Heart left ventricle (tissue), 16 donors: ENCODE data around the gene SMCO4. TPM values are rescaled to one million over a fixed set of nuclear protein-coding genes. Genes with fewer than 3 reads are reported as not detected.

ENCODE experiments used
- ATAC-seq, 4 donors: fragments of 200-7000 bp; cut with Tn5 transposase; one replicate each; pipeline ENCODE4 v1.9.1; 2020 to 2022; ENCODE audit warnings: moderate library complexity in 4 of 4, mild to moderate bottlenecking in 3 of 4, moderate number of reproducible peaks in 1 of 4
- DNase-seq, 5 donors: peaks; one replicate each; pipeline ENCODE4 v3.0.0-alpha.2; 2020
- H3K27ac ChIP-seq, 12 donors: fragments of 200-600 bp; sonication (generic) in 4 of 12; one replicate each; pipeline versions ENCODE4 v1.5.0 to v1.8.0; 2016 to 2022; ENCODE audit warnings: mild to moderate bottlenecking in 2 of 12
- H3K27me3 ChIP-seq, 9 donors: fragments of 200-600 bp; sonication (generic) in 2 of 9; one replicate each; pipeline versions ENCODE4 v1.5.1 to v1.8.0; 2016 to 2022; ENCODE audit warnings: mild to moderate bottlenecking in 3 of 9
- H3K36me3 ChIP-seq, 9 donors: fragments of 200-600 bp; sonication (generic) in 2 of 9; one replicate each; pipeline versions ENCODE4 v1.5.0 to v1.8.0; 2018 to 2022; ENCODE audit warnings: mild to moderate bottlenecking in 2 of 9
- H3K4me1 ChIP-seq, 12 donors: fragments of 200-600 bp; sonication (generic) in 4 of 12; one replicate each; pipeline versions ENCODE4 v1.5.0 to v1.8.0; 2016 to 2022; ENCODE audit warnings: mild to moderate bottlenecking in 3 of 12
- H3K4me3 ChIP-seq, 12 donors: fragments of 200-600 bp; sonication (generic) in 4 of 12; one replicate each; pipeline versions ENCODE4 v1.5.0 to v1.8.0; 2017 to 2022; ENCODE audit warnings: mild to moderate bottlenecking in 9 of 12, moderate library complexity in 4 of 12
- H3K9me3 ChIP-seq, 12 donors: fragments of 200-600 bp; sonication (generic) in 4 of 12; one replicate each; pipeline versions ENCODE4 v1.5.0 to v1.8.0; 2016 to 2022; ENCODE audit warnings: mild to moderate bottlenecking in 1 of 12
- POLR2A ChIP-seq, 2 donors: fragments of 450-650 bp; IDR thresholded peaks; one replicate each; pipeline ENCODE4 v1.6.1; 2017; ENCODE audit warnings: antibody characterized with exemption in 2 of 2, mild to moderate bottlenecking in 2 of 2, moderate library complexity in 2 of 2
- WGBS, 4 donors: extraction: QIAGEN DNeasy Blood & Tissue Kit in 2 of 4; methylation state at CpG; one replicate each; pipeline versions ENCODE4 v1.1.5 to v1.1.7; 2013 to 2018; 5-methylcytosine and 5-hydroxymethylcytosine counted together
- intact Hi-C, 10 donors: fragments of 100-400 bp; cut with DNase I; formaldehyde crosslinking; loops; one replicate each; pipeline versions ENCODE4 v1.11.1 to v1.14.2; 2022
- polyA plus RNA-seq, 2 donors: library from polyadenylated mRNA; stranded (reverse); fragments of 200-250 nt; gene quantifications; one replicate each; pipeline ENCODE4 v1.2.3, GENCODE V29; 2013
- total RNA-seq, 9 donors: library from RNA; depleted of rRNA in 2 of 9; stranded (reverse); fragments of >200 nt in 2 of 9; fragmentation: NEBNext Ultra II Directional in 3 of 9; extraction: Animal tissue kit (Norgen Biotek cat#: 25700) in 3 of 9; gene quantifications; one replicate each; pipeline versions ENCODE4 v1.1.0 to v1.2.4, GENCODE V29; 2016 to 2023
- TF ChIP-seq, protein P1 (sequence below), 12 donors: fragments of 200-600 bp; sonication (generic) in 4 of 12; IDR thresholded peaks; one replicate each; pipeline versions ENCODE4 v1.5.0 to v1.8.0; 2018 to 2022; ENCODE audit warnings: antibody characterized with exemption in 12 of 12, mild to moderate bottlenecking in 5 of 12
- donor health status: ischemic (EF 13 %, LVEDD 7.1; RV severe dilation, severe dysfunction).
- donor health status: healthy with polysubstance abuse.
- donor health status: DM: no; HTN: yes; CAD: no.
- donor health status: DM: no; HTN: no; CAD: no.
- donor health status: ischemic (EF 25% LVEDD 6.9; RV normal size, moderate dysfunction).
- donor health status: ischemic (EF 25% LVEDD 5.7; RV mildly dilated, moderate dysfunction).
- donor health status: healthy.
- donor health status: DM: yes; HTN: yes; CAD: no.
- donor health status: ischemic (EF 35%, LVEDD 5.7; RV mildly dilated, moderate dysfunction).
- donor health status: nonischemic (EF 11% LVEDD 7.7; RV severe dilation, severe dysfunction).
- donor health status: DM: yes; HTN: yes; CAD: no.
- donor health status: PGD.
- donor health status: ischemic (EF 29% LVEDD 5.4; RV normal size, mild dysfunction).
- donor health status: nonischemic (EF 23%, LVEDD 6.1; RV moderate dilation, normal function).

Gene SMCO4
- total and polyA plus RNA-seq, 11 donors, result 28.5 to 81.4 (median 52.5) TPM

DNA sequence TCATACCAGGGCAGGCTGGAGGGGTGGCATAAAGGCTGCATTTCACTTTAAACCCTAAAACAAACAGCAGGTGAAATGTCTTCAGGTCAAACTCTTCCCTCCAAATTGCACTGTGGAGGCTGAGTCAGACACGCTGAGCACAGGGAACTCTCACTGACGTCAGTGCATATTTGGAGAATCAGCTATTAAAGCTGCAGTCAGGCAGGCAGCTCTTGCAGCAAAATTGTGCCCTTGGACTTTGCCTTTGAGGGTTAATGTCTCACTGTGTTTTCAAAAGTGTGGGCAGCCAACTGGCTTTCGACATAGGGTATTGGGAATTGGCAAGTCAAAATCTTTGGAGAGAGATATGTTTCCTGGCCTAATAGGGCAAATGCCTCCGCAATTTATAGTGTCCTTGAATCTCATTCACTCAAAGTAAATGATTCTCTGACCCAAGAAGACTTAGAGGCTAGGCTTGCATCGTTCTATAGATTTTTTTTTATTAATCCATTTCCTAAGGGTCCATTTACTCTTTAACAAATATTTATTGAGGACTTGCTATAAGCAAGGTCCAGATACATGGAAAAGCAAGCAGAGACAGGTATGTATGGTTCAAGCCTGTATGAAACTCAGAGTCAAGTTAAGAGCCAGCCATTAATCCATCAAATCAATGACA is 27.7 kb upstream of the SMCO4 start:
- Histone ChIP-seq H3K27me3 (no peaks in the 10 kb centered on the region), H3K4me1 (peaks cover 0 to 26% (median 7%) of the 10 kb centered on the region in 12 donors), H3K27ac (peak overlapping the region in 2 of 12 donors; percentile 3 to 52), H3K36me3 (no peaks in the 10 kb centered on the region), H3K9me3 (no peaks in the 10 kb centered on the region), H3K4me3 (no peak overlapping the region)
- WGBS, 4 donors, result 22 to 32% (median 29%) methylated on average over 5 of the region's 5 CpGs
- ATAC-seq (peak in 3 of 4 donors; percentile 81 to 90 (median 84)), DNase-seq (peak in 3 of 5 donors; percentile 25 to 59 (median 30))
- intact Hi-C loops, result no loop called here
- TF ChIP-seq, protein P1, sequence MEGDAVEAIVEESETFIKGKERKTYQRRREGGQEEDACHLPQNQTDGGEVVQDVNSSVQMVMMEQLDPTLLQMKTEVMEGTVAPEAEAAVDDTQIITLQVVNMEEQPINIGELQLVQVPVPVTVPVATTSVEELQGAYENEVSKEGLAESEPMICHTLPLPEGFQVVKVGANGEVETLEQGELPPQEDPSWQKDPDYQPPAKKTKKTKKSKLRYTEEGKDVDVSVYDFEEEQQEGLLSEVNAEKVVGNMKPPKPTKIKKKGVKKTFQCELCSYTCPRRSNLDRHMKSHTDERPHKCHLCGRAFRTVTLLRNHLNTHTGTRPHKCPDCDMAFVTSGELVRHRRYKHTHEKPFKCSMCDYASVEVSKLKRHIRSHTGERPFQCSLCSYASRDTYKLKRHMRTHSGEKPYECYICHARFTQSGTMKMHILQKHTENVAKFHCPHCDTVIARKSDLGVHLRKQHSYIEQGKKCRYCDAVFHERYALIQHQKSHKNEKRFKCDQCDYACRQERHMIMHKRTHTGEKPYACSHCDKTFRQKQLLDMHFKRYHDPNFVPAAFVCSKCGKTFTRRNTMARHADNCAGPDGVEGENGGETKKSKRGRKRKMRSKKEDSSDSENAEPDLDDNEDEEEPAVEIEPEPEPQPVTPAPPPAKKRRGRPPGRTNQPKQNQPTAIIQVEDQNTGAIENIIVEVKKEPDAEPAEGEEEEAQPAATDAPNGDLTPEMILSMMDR (IDR thresholded peaks at IDR 0.05), result no peak
- no peak for TF ChIP-seq POLR2A (IDR thresholded peaks at IDR 0.05)

DNA sequence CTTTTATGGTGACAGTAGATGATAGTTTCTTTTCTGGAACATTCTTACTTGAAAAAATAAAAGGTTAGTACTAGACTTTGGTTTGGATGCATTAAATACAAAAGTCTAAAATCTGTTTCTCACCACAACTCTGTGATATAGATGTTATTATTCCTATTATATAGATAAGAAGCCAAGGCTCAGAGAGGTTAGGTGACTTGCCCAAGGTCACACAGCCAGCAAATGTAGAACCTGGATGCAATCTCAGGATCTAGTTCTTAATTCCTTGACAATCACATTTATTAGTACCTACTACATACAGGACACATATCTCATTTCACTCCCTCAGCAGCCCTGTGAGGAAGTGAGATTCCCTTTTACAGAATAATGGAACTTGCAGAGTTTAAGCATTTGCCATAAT is 26.3 kb upstream of the SMCO4 start:
- Histone ChIP-seq H3K27ac (no peak overlapping the region), H3K4me3 (no peak overlapping the region), H3K27me3 (no peaks in the 10 kb centered on the region), H3K9me3 (no peaks in the 10 kb centered on the region), H3K4me1 (peaks cover 0 to 26% (median 7%) of the 10 kb centered on the region in 12 donors), H3K36me3 (no peaks in the 10 kb centered on the region)
- DNase-seq (no peak), ATAC-seq (no peak)
- intact Hi-C loops, result no loop called here
- TF ChIP-seq POLR2A (IDR thresholded peaks at IDR 0.05), result no peak

DNA sequence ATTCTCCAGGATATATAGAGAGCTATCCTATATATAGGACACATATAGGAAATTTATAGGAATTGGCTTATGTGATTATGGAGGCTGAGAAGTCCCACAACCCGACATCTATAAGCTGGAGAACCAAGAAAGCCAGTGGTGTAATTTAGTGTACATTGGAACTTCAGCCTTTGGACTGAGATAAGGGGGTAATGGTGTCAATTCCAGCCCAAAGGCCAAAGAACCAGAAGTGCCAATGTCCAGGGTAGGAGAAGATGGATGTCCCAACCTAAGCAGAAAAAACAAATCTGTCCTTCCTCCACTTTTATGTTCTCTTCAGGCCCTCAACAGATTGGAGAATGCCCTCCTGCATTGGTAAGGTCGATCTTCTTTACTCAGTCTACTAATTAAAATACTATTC is 25.5 kb upstream of the SMCO4 start:
- ATAC-seq (no peak), DNase-seq (no peak)
- TF ChIP-seq, protein P1 (IDR thresholded peaks at IDR 0.05), result no peak
- TF ChIP-seq POLR2A (IDR thresholded peaks at IDR 0.05), result no peak
- intact Hi-C loops, result no loop called here
- no peaks in the 10 kb centered on the region for H3K27me3 ChIP-seq
- H3K27ac ChIP-seq, result no peak overlapping the region
- no peak overlapping the region for H3K4me3 ChIP-seq
- WGBS, 4 donors, result 74 to 85% (median 80%) methylated on average over 2 of the region's 2 CpGs
- H3K9me3 ChIP-seq, result no peaks in the 10 kb centered on the region
- H3K4me1 ChIP-seq, result peaks cover 0 to 26% (median 7%) of the 10 kb centered on the region in 12 donors
- no peaks in the 10 kb centered on the region for H3K36me3 ChIP-seq

DNA sequence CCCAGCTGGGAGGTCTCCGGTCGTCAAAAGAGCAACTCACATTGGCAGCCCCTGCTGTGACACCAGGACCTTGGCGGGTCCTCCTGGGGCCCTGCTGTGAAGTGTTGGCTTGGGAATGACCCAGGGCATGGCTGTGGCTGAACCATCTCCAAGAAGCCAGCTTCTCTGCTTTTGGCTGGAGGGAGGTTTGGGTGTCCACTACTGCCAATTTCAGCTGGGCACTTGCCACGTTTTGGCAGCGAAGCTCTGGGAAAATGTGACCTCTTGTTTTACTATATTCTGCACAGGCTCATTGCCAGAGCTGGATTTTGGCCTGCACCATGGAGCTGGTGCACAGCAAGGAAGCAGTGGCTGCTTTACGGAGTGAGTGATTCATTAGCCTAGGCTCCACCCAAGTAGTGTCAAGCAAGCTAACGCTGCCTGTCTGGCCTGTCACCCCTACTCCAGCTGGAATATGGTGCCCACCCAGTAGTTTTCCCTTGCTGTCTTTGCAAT is 24.3 kb upstream of the SMCO4 start:
- Histone ChIP-seq H3K9me3 (no peaks in the 10 kb centered on the region), H3K27ac (peak overlapping the region in 9 of 12 donors; percentile 19 to 68 (median 51)), H3K27me3 (no peaks in the 10 kb centered on the region), H3K4me1 (peaks cover 0 to 26% (median 7%) of the 10 kb centered on the region in 12 donors), H3K36me3 (no peaks in the 10 kb centered on the region), H3K4me3 (no peak overlapping the region)
- TF ChIP-seq, protein P1 (IDR thresholded peaks at IDR 0.05), result no peak
- no peak for TF ChIP-seq POLR2A (IDR thresholded peaks at IDR 0.05)
- intact Hi-C loops, result loop anchor here in 1 of 10 donors (2.0 kb wide), 1 partner anchor 49 kb away; no protein-coding TSS in a partner anchor
- WGBS, 4 donors, result 17 to 22% (median 19%) methylated on average over 5 to 7 of the region's 7 CpGs
- DNase-seq, result peak; percentile 76 to 88 (median 78)
- ATAC-seq, result peak; percentile 90 to 96 (median 96)
